GM18511 (cell line): ENCODE results near the gene NCF4.

Experiments
- ATAC-seq: cut with Tn5 transposase; IDR thresholded peaks from one replicate; pipeline ENCODE4 v1.9.1; 2021; ENCODE audit warnings: mild to moderate bottlenecking, moderate library complexity; ENCODE audit not compliant: unreplicated experiment

The NCF4 gene

DNA sequence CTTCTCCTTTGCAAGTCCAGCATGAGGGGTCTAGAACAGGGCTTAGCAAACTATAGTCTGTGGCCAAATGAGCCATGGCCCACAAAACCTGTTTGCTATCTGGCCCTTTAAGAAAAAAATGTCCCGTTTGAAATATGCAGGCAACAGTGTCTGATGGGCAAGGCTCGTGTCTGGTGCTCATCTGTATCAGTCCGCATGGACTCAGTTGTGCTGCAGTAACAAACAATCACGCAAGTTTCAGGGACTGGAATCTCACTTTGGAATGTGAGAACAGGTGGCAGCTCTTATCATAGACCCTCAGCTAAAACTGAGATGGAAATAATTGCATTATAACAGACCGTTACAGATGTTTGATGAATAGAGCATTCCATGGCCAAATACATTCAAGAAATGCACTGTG is 24.9 kb upstream of the NCF4 start:
- ATAC-seq = no peak

- ATAC-seq = no peak
These were observed 22.4 kb upstream of the NCF4 start for GRCh38 chr22:36838119-36839030.

GRCh38 chr22:36839356-36840073 is 21.3 kb upstream of the NCF4 start:
- ATAC-seq = no peak

- no peak for ATAC-seq
These were observed 20.7 kb upstream of the NCF4 start for GRCh38 chr22:36840106-36840505.

DNA sequence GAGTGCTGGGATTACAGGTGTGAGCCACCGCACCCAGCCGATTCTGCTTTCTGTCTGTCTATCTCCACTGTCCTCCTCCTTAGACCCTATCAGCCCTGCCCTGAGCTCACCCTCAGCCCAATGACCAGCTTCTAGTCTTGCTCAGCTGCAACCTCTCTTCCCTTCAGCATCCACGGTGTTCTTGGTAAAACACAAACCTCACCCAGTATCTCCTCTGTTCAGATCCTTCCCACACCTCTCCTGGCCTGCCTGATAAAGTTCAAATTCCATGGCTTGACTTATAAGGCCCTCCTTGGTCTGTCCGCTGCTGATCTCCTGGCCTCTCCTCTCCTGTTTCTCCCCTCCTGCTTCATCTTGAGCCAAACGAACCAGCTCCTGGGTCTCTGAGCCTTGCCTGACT is 14.5 kb upstream of the NCF4 start:
- no peak for ATAC-seq

- no peak for ATAC-seq
These were observed 13.9 kb upstream of the NCF4 start for GRCh38 chr22:36846949-36847348.

DNA sequence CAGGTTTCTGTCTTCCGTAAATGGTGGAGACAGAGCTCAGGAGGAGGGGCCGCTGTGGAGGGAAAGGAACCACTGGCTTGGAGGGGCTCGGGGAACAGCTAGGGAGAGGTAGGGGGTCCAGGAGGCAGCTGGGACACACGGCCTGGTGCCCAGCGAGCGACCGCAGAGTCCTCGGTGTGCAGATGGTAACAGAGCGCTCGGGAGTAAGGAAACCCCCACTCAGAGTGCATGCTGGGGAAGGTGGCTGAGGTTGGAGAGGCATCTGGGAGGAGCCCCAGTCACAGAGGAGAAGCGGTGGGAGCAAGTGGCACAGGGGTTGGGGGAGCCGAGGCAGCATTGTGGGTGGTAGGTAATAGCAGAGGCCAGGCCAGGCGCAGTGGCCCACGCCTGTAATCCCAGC is 10.8 kb upstream of the NCF4 start:
- ATAC-seq = no peak

DNA sequence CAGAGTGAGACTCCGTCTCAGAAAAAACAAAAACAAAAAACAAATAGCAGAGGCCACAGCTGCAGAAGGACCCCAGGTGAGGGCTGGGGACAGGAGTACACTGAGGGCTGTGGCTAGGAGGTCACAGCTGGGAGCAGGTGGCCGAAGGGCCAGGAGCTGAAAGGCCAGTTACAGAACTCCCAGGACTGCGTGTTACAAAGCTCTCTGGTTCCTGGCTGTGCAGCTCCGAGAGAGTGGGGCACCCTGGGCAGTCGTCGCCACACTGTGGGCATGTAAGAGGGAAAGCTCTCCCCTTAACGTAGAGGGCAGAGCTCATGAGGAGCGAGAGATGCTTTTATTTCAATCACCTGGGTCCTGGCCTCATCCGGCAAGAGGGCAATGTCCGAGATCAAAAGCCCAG is 10.1 kb upstream of the NCF4 start:
- ATAC-seq = no peak

- ATAC-seq = no peak
These were observed 8.5 kb upstream of the NCF4 start for GRCh38 chr22:36852056-36852973.

DNA sequence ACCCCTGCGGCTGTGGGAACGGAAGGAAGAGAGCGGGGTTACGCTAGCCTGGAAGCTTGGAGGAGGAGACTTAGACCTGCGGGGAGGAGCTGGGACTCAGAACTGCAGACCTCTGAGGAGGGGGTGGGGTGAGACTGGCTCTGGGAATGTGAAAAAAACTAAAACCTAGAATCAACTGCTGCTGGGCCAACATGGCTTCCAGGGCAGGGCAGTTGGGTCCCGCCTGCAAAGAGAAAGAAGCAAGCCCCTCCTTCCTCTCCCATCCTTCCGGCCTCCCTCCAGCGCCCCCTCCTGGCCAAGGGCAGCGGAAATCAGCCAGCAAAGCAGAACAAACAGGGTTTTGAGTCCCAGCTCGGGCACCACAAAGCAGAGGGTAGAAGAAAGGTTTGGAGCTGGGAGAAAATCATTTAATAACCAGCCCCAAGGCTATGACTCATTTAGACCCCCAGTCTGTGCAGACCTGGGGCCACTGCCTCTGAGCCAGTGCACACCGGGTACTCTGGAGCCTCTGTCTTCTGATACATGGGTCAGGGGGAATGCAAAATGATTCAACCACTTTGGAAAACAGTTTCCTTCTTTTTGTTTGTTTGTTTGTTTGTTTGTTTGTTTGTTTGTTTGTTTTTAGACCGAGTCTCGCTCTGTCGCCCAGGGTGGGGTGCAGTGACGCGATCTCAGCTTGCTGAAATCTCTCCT is 7.3 kb upstream of the NCF4 start:
- no peak for ATAC-seq

GRCh38 chr22:36855478-36855877 is 5.3 kb upstream of the NCF4 start:
- ATAC-seq = no peak

DNA sequence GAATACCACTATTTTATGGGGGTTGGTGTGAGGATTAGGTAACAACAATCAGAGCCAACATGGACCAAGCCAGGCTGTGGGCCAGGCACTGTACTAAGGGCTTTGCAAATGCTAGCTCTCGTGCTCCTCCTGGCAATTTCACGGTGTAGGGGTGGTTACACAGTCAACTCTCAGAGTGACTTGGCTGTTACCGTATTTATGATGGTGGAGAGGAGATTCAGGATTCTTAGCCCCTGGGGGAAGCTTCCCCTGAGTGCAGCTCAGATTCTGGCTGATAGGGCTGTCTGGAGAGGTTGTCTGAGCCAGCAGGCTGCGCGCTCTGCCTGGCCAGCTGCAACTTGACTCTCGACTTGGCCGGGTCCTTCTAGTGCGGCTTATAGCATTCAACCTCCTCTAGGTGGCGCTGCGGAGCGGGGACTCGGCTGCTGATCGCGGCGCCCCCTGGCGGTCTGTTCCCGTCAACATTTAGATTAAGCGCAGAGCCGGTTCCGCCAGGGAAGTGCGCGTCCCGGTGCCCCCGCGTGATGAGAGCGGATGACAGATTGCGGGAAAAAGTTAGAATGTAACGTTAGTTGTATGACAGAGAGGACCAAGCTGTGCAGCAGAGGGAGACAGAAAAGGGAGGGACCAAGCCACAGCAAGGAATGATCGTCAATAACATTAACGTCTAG is 4.5 kb upstream of the NCF4 start:
- peak; percentile 39 for ATAC-seq

DNA sequence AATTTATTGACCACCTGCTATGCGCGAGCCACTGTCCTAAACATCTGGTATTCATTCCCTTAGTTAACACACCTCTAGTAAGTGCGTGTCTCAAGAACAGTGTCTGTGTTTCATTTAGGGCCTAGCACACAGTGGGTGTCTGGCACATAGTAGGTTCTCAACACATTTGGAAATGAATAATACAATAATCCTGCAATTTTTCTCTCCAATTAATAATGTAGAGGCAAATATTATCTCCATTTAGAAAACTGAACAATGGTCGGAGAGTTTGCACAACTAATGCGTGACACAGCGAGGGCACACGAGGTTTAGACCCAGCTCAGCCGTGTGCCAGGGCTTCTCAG is 4.0 kb upstream of the NCF4 start:
- ATAC-seq = no peak

DNA sequence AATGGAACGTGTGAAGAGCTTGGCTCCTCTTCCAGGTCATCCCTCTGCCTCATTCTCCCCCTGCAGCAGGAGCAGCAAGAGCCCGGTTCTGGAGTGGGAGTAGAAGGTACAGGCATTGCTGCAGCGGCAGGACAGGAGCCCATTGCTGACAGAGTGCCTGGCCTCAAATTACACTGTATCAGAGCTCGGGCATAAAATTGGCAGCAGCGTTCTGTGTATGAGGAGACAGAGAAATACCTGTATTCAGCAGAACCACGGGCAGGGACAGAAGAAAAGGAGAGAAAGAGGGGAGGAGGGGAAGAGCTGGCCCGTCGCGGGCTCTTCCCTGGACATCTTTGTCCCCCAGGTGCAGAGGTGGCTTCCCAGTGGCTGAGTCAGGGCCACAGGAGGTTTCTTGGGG is 2.6 kb upstream of the NCF4 start:
- ATAC-seq = no peak

DNA sequence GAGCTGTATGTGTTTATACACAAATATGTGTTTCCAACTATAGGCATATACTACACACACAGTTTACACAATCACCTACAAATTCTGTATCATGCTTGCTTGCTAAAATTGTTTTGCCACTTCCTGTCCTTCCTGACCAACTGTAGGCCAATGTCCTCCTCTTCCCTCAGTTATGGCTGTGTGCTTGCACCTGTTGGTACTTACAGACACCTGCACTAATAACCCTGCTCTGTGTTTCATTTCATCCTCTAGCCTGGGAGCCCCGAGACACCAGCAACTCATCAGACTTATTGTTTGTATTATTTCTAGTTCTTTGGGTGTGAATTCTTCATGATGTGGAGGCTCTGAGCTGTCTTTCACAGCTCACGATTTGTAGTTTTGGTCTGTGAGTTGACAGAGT is 1.8 kb upstream of the NCF4 start:
- no peak for ATAC-seq

DNA sequence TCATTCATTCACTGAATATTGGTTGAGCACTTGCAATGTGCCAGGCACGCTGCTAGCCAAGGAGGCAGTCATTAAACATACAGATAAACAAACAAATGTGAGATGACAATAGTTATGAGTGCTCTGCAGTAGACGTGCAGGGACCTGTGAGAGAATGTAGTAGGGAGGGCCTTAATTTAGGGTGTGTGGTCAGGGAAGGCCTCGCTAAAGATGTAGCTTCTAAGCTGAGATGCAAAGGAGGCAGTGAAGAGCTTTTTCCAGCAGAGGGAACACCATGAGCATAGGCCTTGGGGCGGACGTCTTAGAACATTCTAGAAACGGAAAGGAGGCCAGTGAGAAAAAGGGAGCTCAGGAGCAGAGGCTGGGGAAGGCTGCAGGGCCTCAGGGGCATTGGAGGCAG is 789 bp upstream of the NCF4 start:
- no peak for ATAC-seq

DNA sequence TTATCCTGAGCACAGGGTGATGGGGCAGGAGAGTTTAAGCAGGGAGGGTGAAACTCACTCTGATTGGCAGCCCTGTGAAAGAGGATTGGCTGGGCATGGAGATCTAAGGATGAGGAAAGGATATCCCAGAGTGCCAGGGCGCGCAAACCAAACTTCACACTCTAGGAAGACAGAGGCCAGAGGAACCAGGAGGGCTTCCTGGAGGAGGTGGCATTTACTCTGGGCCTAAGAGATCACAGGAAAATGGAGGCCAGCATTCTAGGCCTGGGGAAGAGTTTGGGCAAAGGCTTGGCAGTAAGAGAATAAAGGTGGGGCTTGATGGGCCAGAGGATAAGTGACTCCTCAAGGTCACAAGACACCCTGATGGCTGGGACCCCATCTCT is 377 bp upstream of the NCF4 start:
- no peak for ATAC-seq

- no peak for ATAC-seq
These were observed 1.7 kb downstream of the NCF4 start for GRCh38 chr22:36862251-36863242.

DNA sequence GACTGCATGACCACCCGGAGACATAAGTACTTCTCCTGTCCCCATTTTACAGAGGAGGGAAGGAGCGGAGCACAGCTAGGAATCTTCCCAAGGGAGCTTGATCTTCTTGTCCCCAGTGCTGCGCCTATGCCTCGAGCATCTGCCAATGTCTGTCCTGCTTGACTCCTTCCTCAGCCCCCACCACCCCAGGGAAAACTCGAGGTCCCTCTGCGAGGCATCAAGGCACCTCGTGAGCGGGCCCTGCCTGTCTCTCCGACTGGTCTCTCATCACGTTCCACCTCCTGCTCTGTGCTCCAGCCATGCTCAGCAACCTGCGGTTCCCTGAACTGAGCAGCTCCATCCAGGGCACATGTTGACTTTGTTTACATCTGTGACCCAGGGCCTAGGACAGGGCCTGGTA is 2.5 kb downstream of the NCF4 start:
- ATAC-seq = no peak
